Endothelial cell of umbilical vein (primary cell): ENCODE data around the gene C13orf46. TPM values are rescaled to one million over a fixed set of nuclear protein-coding genes. Genes with fewer than 3 reads are reported as not detected.

Experiments used
- BruUV-seq: library from RNA; stranded (reverse); fragments of 400-500 nt; replicated peaks from 2 replicates; lab custom pipeline; 2021; lab: Mats Ljungman, UMichigan
- CTCF ChIA-PET: fragments of 300-600, 350-600 bp; sonication (Branson Sonifier 250); formaldehyde crosslinking; loops from one replicate; lab custom pipeline; 2021; ENCODE audit warnings: antibody characterized with exemption, inconsistent platforms; lab: Charles Lee
- POLR2A ChIA-PET: fragments of 300-600, 350-600 bp; sonication (Branson Sonifier 250); formaldehyde crosslinking; loops from one replicate; lab custom pipeline; 2021; ENCODE audit warnings: antibody characterized with exemption, inconsistent platforms; lab: Charles Lee
- DNase-seq: peaks from one replicate; pipeline ENCODE4 v3.0.0-alpha.2; 2011; ENCODE audit warnings: low read depth, low spot score
- FAIRE-seq: peaks from 2 replicates; lab custom pipeline; 2011; peaks lifted over from hg19 to GRCh38; lab: Jason Lieb, UNC
- H2AFZ ChIP-seq: 2 replicates; pipeline ENCODE4 v1.6.0; 2012; ENCODE audit warnings: low read depth, low read length, control low read depth, inconsistent platforms
- H3K27ac ChIP-seq: 2 replicates; pipeline ENCODE4 v1.5.1; 2011; ENCODE audit warnings: low read depth, mild to moderate bottlenecking, control low read depth, low read length, moderate library complexity; ENCODE audit not compliant: insufficient read depth
- H3K27me3 ChIP-seq, 2 experiments: 2 replicates each; pipeline versions ENCODE4 v1.6.0 to v1.6.1; 2011; ENCODE audit warnings: low read length in 2 of 2, mixed read lengths in 1 of 2; ENCODE audit not compliant: control insufficient read depth in 2 of 2, insufficient read depth in 2 of 2
- H3K36me3 ChIP-seq, 2 experiments: 2 replicates in 1 of 2; 3 replicates in 1 of 2; pipeline ENCODE4 v1.5.1; 2011; ENCODE audit warnings: low read length in 2 of 2, mild to moderate bottlenecking in 1 of 2, moderate library complexity in 1 of 2; ENCODE audit not compliant: control insufficient read depth in 2 of 2, insufficient read depth in 2 of 2; ENCODE audit errors: extremely low read depth in 1 of 2
- H3K4me1 ChIP-seq: 3 replicates; pipeline ENCODE4 v1.5.1; 2011; ENCODE audit warnings: mild to moderate bottlenecking, low read length; ENCODE audit not compliant: control insufficient read depth, insufficient read depth; ENCODE audit errors: extremely low read depth
- H3K4me2 ChIP-seq: 2 replicates; pipeline ENCODE4 v1.6.1; 2011; ENCODE audit warnings: low read length, control low read depth, mixed read lengths; ENCODE audit not compliant: insufficient read depth
- H3K4me3 ChIP-seq, 3 experiments: fragments of 200-600 bp in 1 of 3; sonication (generic), shearing (Covaris generic) in 1 of 3; replicated peaks in 1 of 3; 2 replicates each; pipeline ENCODE4 v1.5.1; 2011 to 2016; ENCODE audit warnings: control low read depth in 3 of 3, low read length in 3 of 3, mild to moderate bottlenecking in 2 of 3, inconsistent platforms in 1 of 3, low read depth in 1 of 3, moderate library complexity in 1 of 3; ENCODE audit not compliant: insufficient read depth in 1 of 3
- H3K79me2 ChIP-seq: 2 replicates; pipeline ENCODE4 v1.6.0; 2012; ENCODE audit warnings: low read length, inconsistent platforms; ENCODE audit not compliant: control insufficient read depth, insufficient read depth
- H3K9ac ChIP-seq: replicated peaks from 2 replicates; pipeline ENCODE3; 2011; ENCODE audit warnings: low read length, control low read depth; ENCODE audit not compliant: insufficient read depth; ENCODE audit errors: extremely low read depth
- H3K9me1 ChIP-seq: replicated peaks from 3 replicates; pipeline ENCODE4 v1.6.0; 2011; ENCODE audit warnings: mild to moderate bottlenecking, low read length; ENCODE audit not compliant: control insufficient read depth, insufficient read depth; ENCODE audit errors: extremely low read depth
- H3K9me3 ChIP-seq: replicated peaks from 2 replicates; pipeline ENCODE4 v1.5.1; 2012; ENCODE audit warnings: low read length, inconsistent platforms; ENCODE audit not compliant: control insufficient read depth, insufficient read depth
- H4K20me1 ChIP-seq: replicated peaks from 2 replicates; pipeline ENCODE3; 2011; ENCODE audit warnings: mild to moderate bottlenecking, low read length; ENCODE audit not compliant: control insufficient read depth, insufficient read depth; ENCODE audit errors: extremely low read depth
- CTCF ChIP-seq, 2 donors: IDR thresholded peaks; 1 replicate in 1 of 2; 2 replicates in 1 of 2; pipeline ENCODE4 v1.5.1; 2011; ENCODE audit warnings: low read length in 2 of 2, mild to moderate bottlenecking in 2 of 2, moderate library complexity in 2 of 2, control low read depth in 1 of 2, inconsistent platforms in 1 of 2, low read depth in 1 of 2; ENCODE audit not compliant: insufficient read depth in 1 of 2; ENCODE audit errors: extremely low read depth in 1 of 2
- EZH2 ChIP-seq: IDR thresholded peaks from 2 replicates; pipeline ENCODE4 v1.6.1; 2012; ENCODE audit warnings: borderline replicate concordance, low read depth, mild to moderate bottlenecking, moderate library complexity, low read length, inconsistent platforms; ENCODE audit not compliant: severe bottlenecking
- FOS ChIP-seq: IDR thresholded peaks from 2 replicates; pipeline ENCODE4 v1.6.1; 2011; ENCODE audit warnings: mild to moderate bottlenecking, low read length, moderate library complexity, borderline replicate concordance; ENCODE audit not compliant: insufficient read depth
- GATA2 ChIP-seq: IDR thresholded peaks from 2 replicates; pipeline ENCODE4 v1.7.0; 2011; ENCODE audit warnings: low read depth, mild to moderate bottlenecking, moderate library complexity, mixed read lengths, low read length; ENCODE audit not compliant: insufficient read length, insufficient read depth
- JUN ChIP-seq: IDR thresholded peaks from 2 replicates; pipeline ENCODE4 v1.6.1; 2011; ENCODE audit warnings: borderline replicate concordance, low read depth; ENCODE audit not compliant: insufficient read length, insufficient read depth
- MAX ChIP-seq: IDR thresholded peaks from 2 replicates; pipeline ENCODE4 v1.6.1; 2011; ENCODE audit not compliant: insufficient read depth, insufficient read length
- MYC ChIP-seq: IDR thresholded peaks from one replicate; pipeline ENCODE4 v1.6.1; 2011; ENCODE audit warnings: mild to moderate bottlenecking, low read depth, low read length
- POLR2A ChIP-seq: IDR thresholded peaks from 2 replicates; pipeline ENCODE4 v1.6.1; 2012; ENCODE audit warnings: low read depth, mild to moderate bottlenecking, control low read depth, low read length
- POLR2AphosphoS5 ChIP-seq: IDR thresholded peaks from 2 replicates; pipeline ENCODE4 v1.6.1; 2012; ENCODE audit warnings: low read depth, mild to moderate bottlenecking, control low read depth, low read length, moderate library complexity; ENCODE audit not compliant: insufficient read depth
- dilution Hi-C: fragments of 300-500 bp; cut with MboI; formaldehyde crosslinking; loops from one replicate; pipeline ENCODE4 v1.15.0; 2019; ENCODE audit warnings: low sequenced_read_pairs; ENCODE audit not compliant: extremely low pct_ligation_motif_present
- intact Hi-C: fragments of 100-400 bp; cut with micrococcal nuclease; formaldehyde crosslinking; loops from one replicate; pipeline ENCODE4 v1.10.0; 2022
- polyA plus RNA-seq, 4 experiments: library from polyadenylated mRNA; depleted of rRNA in 3 of 4; stranded (reverse) in 3 of 4; unstranded in 1 of 4; fragments of >200 nt; gene quantifications; 2 replicates each; pipeline versions ENCODE4 v1.2.1 to v1.2.3, GENCODE V29; 2011 to 2012; ENCODE audit warnings: missing spikeins in 1 of 4
- total RNA-seq: library from RNA; stranded (reverse); gene quantifications from 2 replicates; pipeline ENCODE4 v1.2.3, GENCODE V29; 2021

Gene C13orf46
- total and polyA plus RNA-seq, 2 donors (not counting 3 experiments of a cell fraction or from before 2014, with no cell fraction given), result 1.3 to 1.7 TPM

- H3K27ac ChIP-seq, result no peak overlapping the region
- FAIRE-seq (no peak), DNase-seq (no peak)
- no peaks in the 10 kb centered on the region for H3K4me1 ChIP-seq
- H2AFZ ChIP-seq, result no peak overlapping the region
- H3K9ac ChIP-seq, result no peak overlapping the region
- H3K4me2 ChIP-seq, result no peak overlapping the region
- H3K9me3 ChIP-seq, result no peaks in the 10 kb centered on the region
- BruUV-seq, result no TSS peak
- TF ChIP-seq FOS, result no peak
- TF ChIP-seq POLR2AphosphoS5, result no peak
- TF ChIP-seq POLR2A, result no peak
- no peak for TF ChIP-seq MYC
- CTCF ChIA-PET, result no interaction called here
- peaks cover 0 to 14% of the 10 kb centered on the region in 2 experiments for H3K36me3 ChIP-seq
- H4K20me1 ChIP-seq, result no peaks in the 10 kb centered on the region
- H3K79me2 ChIP-seq, result no peaks in the 10 kb centered on the region
- intact Hi-C loops, result no loop called here
- no peaks in the 10 kb centered on the region for H3K27me3 ChIP-seq
- POLR2A ChIA-PET, result no interaction called here
- no peaks in the 10 kb centered on the region for H3K9me1 ChIP-seq
- dilution Hi-C loops, result no loop called here
- no peak overlapping the region for H3K4me3 ChIP-seq
These were observed 3.8 kb downstream of the C13orf46 start for GRCh38 chr13:113969973-113970611.

- Histone ChIP-seq H4K20me1 (no peaks in the 10 kb centered on the region), H3K27ac (no peak overlapping the region), H3K36me3 (peaks cover 0 to 8% of the 10 kb centered on the region in 2 experiments), H3K4me1 (no peaks in the 10 kb centered on the region), H3K9me3 (no peaks in the 10 kb centered on the region), H3K27me3 (no peaks in the 10 kb centered on the region), H3K4me2 (no peak overlapping the region), H3K4me3 (no peak overlapping the region), H3K79me2 (no peaks in the 10 kb centered on the region), H3K9me1 (no peaks in the 10 kb centered on the region), H3K9ac (no peak overlapping the region), H2AFZ (no peak overlapping the region)
- intact Hi-C loops, result no loop called here
- ChIA-PET CTCF (no interaction called here), POLR2A (no interaction called here)
- no TSS peak for BruUV-seq
- no peak for DNase-seq
- TF ChIP-seq GATA2, result no peak
- TF ChIP-seq MYC, result no peak
- no peak for TF ChIP-seq EZH2
- TF ChIP-seq JUN, result no peak
- TF ChIP-seq POLR2AphosphoS5, result no peak
- no peak for TF ChIP-seq MAX
- no peak for TF ChIP-seq POLR2A
- TF ChIP-seq CTCF (IDR thresholded peaks at IDR 0.05; ENCODE audit: extremely low read depth in 1 of 2, insufficient read depth in 1 of 2, low read depth in 1 of 2, low read length in 2 of 2), result no peak
- TF ChIP-seq FOS, result no peak
- dilution Hi-C loops, result no loop called here
- no peak for FAIRE-seq
These were observed 4.4 kb downstream of the C13orf46 start for GRCh38 chr13:113969311-113969972.
